Measurements from ENCODE around the gene SPRED1.

The SPRED1 gene

GRCh38 chr15:38323895-38324294 is 71.3 kb downstream of the SPRED1 start:
- H3K27ac ChIP-seq, result no peak overlapping the region
- ChIA-PET CTCF (no interaction called here), POLR2A (ENCODE audit: low non-redundant PET) (no interaction called here)
- no peak for DNase-seq (ENCODE audit: low spot score)
- TF ChIP-seq CTCF (conservative IDR thresholded peaks at IDR 0.05; ENCODE audit: low read depth), result no peak

- H3K27ac ChIP-seq, result no peak overlapping the region
- CTCF ChIA-PET, result interaction anchor here (0.9 kb wide), 1 partner anchor 96 kb away, joined by 3 read pairs; no protein-coding TSS in a partner anchor
- no peak for DNase-seq (ENCODE audit: low spot score)
- TF ChIP-seq CTCF (conservative IDR thresholded peaks at IDR 0.05; ENCODE audit: low read depth), result no peak
- POLR2A ChIA-PET (ENCODE audit: low non-redundant PET), result no interaction called here
Measured at GRCh38 chr15:38324939-38325647, 72.5 kb downstream of the SPRED1 start.

GRCh38 chr15:38325648-38325990 is 73.0 kb downstream of the SPRED1 start:
- no peak for TF ChIP-seq CTCF (conservative IDR thresholded peaks at IDR 0.05; ENCODE audit: low read depth)
- ChIA-PET CTCF (interaction anchor here (0.6 to 1.1 kb wide), 2 partner anchors 75 to 144 kb away, joined by 3 read pairs; no protein-coding TSS in a partner anchor), POLR2A (ENCODE audit: low non-redundant PET) (no interaction called here)
- DNase-seq (ENCODE audit: low spot score), result no peak
- no peak overlapping the region for H3K27ac ChIP-seq

DNA sequence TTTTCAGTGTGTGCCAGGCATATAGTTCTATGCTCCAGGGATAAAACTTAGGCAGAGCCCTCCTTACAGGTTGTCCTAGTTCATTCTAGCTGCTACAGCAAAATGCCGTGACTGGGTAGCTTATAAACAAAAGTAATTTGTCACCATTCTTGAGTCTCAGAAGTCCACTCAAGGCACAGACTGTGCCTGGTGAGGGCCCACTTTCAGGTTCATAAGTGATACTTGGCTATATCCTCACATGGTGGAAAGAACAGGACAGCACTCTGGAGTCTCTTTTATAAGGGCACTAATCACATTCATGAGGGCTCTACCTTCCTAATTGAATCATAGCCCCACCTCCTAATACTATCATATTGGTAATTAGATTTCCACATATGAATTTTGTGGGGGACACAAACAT is 80.1 kb downstream of the SPRED1 start:
- POLR2A ChIA-PET (ENCODE audit: low non-redundant PET), result no interaction called here
- TF ChIP-seq CTCF (conservative IDR thresholded peaks at IDR 0.05; ENCODE audit: low read depth), result no peak

DNA sequence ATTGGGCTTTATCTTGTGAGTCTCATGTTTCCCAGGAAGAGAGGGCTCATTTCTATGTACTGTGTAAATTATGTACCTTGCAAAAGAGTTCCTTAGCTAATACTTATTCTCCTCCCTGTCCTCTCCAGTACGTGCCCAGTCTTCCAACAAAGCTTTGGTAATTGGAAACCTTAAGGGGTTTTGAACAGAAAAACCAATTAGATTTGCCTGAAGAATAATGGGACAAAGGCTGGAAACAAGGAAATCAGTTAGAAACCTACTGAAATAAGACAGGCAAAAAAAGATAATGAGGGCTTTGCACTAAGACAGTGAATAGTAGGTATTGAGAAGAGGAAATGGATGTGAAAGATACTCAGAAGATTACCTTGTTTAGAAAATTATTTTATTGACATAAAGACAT is 82.5 kb downstream of the SPRED1 start:
- DNase-seq (ENCODE audit: low spot score), result no peak
- POLR2A ChIA-PET (ENCODE audit: low non-redundant PET), result no interaction called here
- CTCF ChIA-PET, result no interaction called here

More for the DNA sequence above, 80.1 kb downstream of the SPRED1 start:
- no peak overlapping the region for H3K27ac ChIP-seq
- CTCF ChIA-PET, result no interaction called here
- no peak for DNase-seq (ENCODE audit: low spot score)

GRCh38 chr15:38344351-38344750 is 91.7 kb downstream of the SPRED1 start:
- DNase-seq (ENCODE audit: low spot score), result no peak
- H3K27ac ChIP-seq, result no peak overlapping the region
- CTCF ChIA-PET, result interaction anchor here (0.6 kb wide), 2 partner anchors 256 to 703 kb away, joined by 3 to 6 read pairs; no protein-coding TSS in a partner anchor
- no peak for TF ChIP-seq CTCF (conservative IDR thresholded peaks at IDR 0.05; ENCODE audit: low read depth)
- POLR2A ChIA-PET (ENCODE audit: low non-redundant PET), result no interaction called here

More for the DNA sequence above, 82.5 kb downstream of the SPRED1 start:
- TF ChIP-seq CTCF (conservative IDR thresholded peaks at IDR 0.05; ENCODE audit: low read depth), result no peak
- H3K27ac ChIP-seq, result no peak overlapping the region

Measured in RWPE1 (cell line).